Activated CD4-positive, alpha-beta T cell treated with anti-CD3 and anti-CD28 coated beads, Interleukin-2, amount 10 ng/mL, durations not matched to agents 7 days and 5 days (primary cell): ENCODE data around the gene MAP3K6. TPM values are rescaled to one million over a fixed set of nuclear protein-coding genes. Genes with fewer than 3 reads are reported as not detected.
A peak's percentile ranks its signal among the peaks of the same experiment; 100 is the strongest.

Source experiments
- CTCF ChIA-PET: fragments of 350-600 bp; sonication (Branson Sonifier 250); formaldehyde crosslinking; loops from one replicate; lab custom pipeline; 2021; ENCODE audit warnings: antibody characterized with exemption; lab: Charles Lee
- POLR2A ChIA-PET: fragments of 350-600 bp; sonication (Branson Sonifier 250); formaldehyde crosslinking; loops from one replicate; lab custom pipeline; 2021; ENCODE audit warnings: antibody characterized with exemption; lab: Charles Lee
- DNase-seq: peaks from one replicate; pipeline ENCODE4 v3.0.0-alpha.2; 2020
- H3K27ac Mint-ChIP-seq: one replicate; pipeline ENCODE4 v1.8.0; 2021; ENCODE audit warnings: mild to moderate bottlenecking, moderate library complexity, mixed read lengths
- H3K27me3 Mint-ChIP-seq: one replicate; pipeline ENCODE4 v1.8.0; 2021; ENCODE audit warnings: mixed read lengths
- H3K36me3 Mint-ChIP-seq: one replicate; pipeline ENCODE4 v1.8.0; 2021; ENCODE audit warnings: low read depth, mixed read lengths
- H3K4me1 Mint-ChIP-seq: one replicate; pipeline ENCODE4 v1.8.0; 2021; ENCODE audit warnings: mixed read lengths
- H3K4me3 Mint-ChIP-seq: one replicate; pipeline ENCODE4 v1.8.0; 2021; ENCODE audit warnings: mild to moderate bottlenecking, moderate library complexity, mixed read lengths
- H3K9me3 Mint-ChIP-seq: one replicate; pipeline ENCODE4 v1.8.0; 2021; ENCODE audit warnings: mixed read lengths
- total RNA-seq, 2 experiments: library from RNA; stranded (reverse); gene quantifications; one replicate each; pipeline ENCODE4 v1.2.3, GENCODE V29; 2021

Gene MAP3K6
- total RNA-seq, 2 experiments from 2014 or later, result 6.4 to 7.6 TPM

- Mint-ChIP-seq H3K4me1 (peaks cover 17% of the 10 kb centered on the region), H3K9me3 (no peaks in the 10 kb centered on the region), H3K27me3 (no peaks in the 10 kb centered on the region), H3K27ac (peak overlapping the region; percentile 41), H3K36me3 (peaks cover 11% of the 10 kb centered on the region), H3K4me3 (no peak overlapping the region)
- POLR2A ChIA-PET, result no interaction called here
- CTCF ChIA-PET, result interaction anchor here (0.9 to 4.6 kb wide), 9 partner anchors 11 to 204 kb away, joined by 3 to 28 read pairs (median 4); no protein-coding TSS in a partner anchor
- DNase-seq, result no peak
These were observed 36.4 kb upstream of the MAP3K6 start for GRCh38 chr1:27403065-27403726.

- no peak for DNase-seq
- H3K36me3 Mint-ChIP-seq, result peaks cover 6% of the 10 kb centered on the region
- no peaks in the 10 kb centered on the region for H3K27me3 Mint-ChIP-seq
- H3K4me1 Mint-ChIP-seq, result peaks cover 17% of the 10 kb centered on the region
- no peak overlapping the region for H3K4me3 Mint-ChIP-seq
- CTCF ChIA-PET, result interaction anchor here (0.9 to 4.6 kb wide), 9 partner anchors 11 to 205 kb away, joined by 3 to 28 read pairs (median 5); partner anchors contain the start of gene GPR3
- POLR2A ChIA-PET, result no interaction called here
- H3K9me3 Mint-ChIP-seq, result no peaks in the 10 kb centered on the region
- no peak overlapping the region for H3K27ac Mint-ChIP-seq
These were observed 35.6 kb upstream of the MAP3K6 start for GRCh38 chr1:27402349-27402754.

- Mint-ChIP-seq H3K27me3 (no peaks in the 10 kb centered on the region), H3K9me3 (no peaks in the 10 kb centered on the region), H3K4me1 (peaks cover 17% of the 10 kb centered on the region), H3K4me3 (no peak overlapping the region), H3K36me3 (no peaks in the 10 kb centered on the region), H3K27ac (no peak overlapping the region)
- CTCF ChIA-PET, result interaction anchor here (1.0 to 1.6 kb wide), 3 partner anchors 10 to 104 kb away, joined by 3 to 7 read pairs (median 4); partner anchors contain the start of gene GPR3
- POLR2A ChIA-PET, result no interaction called here
- no peak for DNase-seq
These were observed 34.2 kb upstream of the MAP3K6 start for GRCh38 chr1:27400963-27401341.

DNA sequence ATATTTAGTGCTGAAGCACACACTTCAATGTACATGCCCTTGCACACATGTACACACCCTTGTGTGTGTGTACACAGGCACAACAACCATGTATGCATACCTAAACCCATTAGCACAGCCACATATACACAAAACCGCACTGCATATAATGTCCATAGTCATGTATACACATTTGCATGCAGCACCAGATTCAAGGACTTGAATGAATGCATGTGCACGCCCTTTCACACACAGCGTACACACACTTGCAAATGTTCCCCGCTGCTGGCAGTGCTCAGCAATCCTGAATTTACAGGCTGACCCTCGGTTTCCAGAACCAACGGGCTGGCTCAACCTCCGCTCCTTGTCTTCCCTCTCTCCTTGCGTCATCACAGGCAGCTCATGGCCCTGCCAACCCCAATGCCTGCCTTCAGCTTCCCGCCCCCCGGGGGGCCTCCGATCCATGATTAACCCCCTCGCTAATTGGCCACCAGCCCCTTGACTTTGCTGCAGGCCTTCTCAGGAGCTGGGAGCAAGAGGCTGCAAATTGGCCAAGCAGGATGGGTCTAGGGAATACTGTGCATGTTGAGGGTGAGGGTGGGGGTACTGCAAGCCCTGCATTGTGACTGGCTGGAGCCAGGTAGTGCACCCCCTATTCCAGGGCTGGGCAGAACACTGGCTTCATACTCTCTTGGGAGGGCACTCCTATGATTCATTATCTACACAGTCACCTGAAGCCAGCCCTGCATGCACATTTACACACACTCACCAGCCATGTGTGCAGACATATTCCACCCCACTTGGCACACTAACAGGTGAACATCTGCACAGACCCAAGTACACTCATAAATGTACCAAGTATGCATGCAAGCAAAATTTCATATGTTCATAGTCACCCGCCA lies 33.6 kb upstream of the MAP3K6 start:
- Mint-ChIP-seq H3K27me3 (no peaks in the 10 kb centered on the region), H3K4me3 (peak overlapping the region; percentile 21), H3K9me3 (no peaks in the 10 kb centered on the region), H3K4me1 (peaks cover 17% of the 10 kb centered on the region), H3K27ac (no peak overlapping the region), H3K36me3 (no peaks in the 10 kb centered on the region)
- POLR2A ChIA-PET, result no interaction called here
- CTCF ChIA-PET, result interaction anchor here (1.0 to 1.6 kb wide), 3 partner anchors 9 to 104 kb away, joined by 3 to 7 read pairs (median 3); partner anchors contain the start of gene GPR3
- no peak for DNase-seq

DNA sequence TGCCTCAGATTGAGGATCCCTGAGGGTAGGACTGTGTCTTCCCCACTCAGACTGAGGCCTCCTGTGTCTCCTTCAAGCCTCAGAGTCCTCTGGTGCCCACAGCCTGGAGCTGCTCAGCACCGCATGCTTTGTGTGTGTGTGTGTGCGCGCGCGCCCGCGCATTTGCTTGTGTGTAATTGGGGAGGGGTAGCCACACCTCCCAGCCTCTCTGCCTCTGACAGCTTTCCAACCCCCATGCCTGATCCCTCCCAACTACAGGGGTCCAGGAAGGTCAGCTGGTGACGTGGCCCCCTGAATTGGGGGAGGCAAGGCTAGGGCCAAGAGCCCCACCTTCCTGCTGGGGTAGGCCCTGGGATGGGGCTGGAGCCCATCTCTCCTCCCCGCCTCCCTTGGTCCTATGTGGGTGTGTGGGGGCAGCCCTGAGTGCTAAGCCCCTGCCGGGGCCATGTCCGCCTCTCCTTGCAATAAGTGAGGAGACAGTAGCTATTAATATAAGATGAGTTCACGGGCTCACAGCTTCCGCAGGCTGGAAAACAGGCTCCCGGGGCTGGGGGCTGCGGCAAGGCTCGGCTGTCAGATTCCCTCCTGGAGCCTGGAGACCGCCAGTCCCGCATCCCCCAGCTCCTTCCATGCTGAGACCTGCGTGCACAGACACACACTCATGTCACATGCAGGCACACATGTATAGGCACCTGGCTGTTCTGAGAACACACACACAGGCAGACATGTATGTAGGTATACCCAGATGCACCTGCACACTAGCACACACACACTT lies 32.7 kb upstream of the MAP3K6 start:
- H3K27me3 Mint-ChIP-seq, result no peaks in the 10 kb centered on the region
- H3K36me3 Mint-ChIP-seq, result no peaks in the 10 kb centered on the region
- no peak overlapping the region for H3K4me3 Mint-ChIP-seq
- no peak for DNase-seq
- H3K4me1 Mint-ChIP-seq, result peaks cover 17% of the 10 kb centered on the region
- ChIA-PET CTCF (interaction anchor here (1.0 to 6.1 kb wide), 6 partner anchors 11 to 209 kb away, joined by 3 to 112 read pairs (median 4); no protein-coding TSS in a partner anchor), POLR2A (no interaction called here)
- H3K9me3 Mint-ChIP-seq, result no peaks in the 10 kb centered on the region
- H3K27ac Mint-ChIP-seq, result no peak overlapping the region

DNA sequence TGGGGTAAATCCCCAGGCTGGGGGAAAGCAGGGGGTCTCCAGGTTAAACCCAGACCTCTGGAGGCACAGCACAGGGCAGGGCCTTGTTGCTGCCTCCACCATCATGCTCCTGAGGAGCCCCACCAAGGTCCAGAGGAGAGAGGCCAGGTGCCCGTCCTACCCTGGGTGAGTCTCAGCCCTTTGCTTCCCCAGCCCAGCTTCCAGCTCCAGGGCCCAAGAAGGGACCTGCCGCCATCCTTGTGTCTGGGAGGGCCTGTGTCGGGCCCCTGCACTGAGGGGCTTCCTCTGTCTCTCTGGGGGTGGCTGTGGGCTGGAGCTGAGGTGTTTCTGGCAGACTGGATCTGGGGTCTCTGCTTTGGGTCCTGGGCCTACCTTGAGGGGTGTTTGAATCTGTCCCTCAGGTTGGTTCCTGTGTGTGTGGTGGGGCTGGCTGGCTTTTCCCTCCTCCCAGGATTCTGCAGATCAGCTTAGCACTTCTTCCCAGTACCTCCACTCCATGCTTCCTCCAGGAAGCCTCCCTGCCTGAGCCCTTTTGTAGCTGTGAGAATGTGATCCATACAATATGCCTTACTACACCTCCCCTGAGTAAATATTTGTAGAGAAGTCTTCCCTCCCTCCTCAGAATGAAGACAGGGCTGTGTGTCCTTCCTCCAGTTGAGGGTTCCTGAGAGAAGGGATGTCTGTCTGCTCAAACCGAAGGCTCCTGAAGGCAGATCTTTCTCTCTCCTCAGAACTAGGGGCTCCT lies 31.8 kb upstream of the MAP3K6 start:
- H3K4me1 Mint-ChIP-seq, result peaks cover 8% of the 10 kb centered on the region
- H3K9me3 Mint-ChIP-seq, result no peaks in the 10 kb centered on the region
- DNase-seq, result no peak
- no peaks in the 10 kb centered on the region for H3K36me3 Mint-ChIP-seq
- no peaks in the 10 kb centered on the region for H3K27me3 Mint-ChIP-seq
- POLR2A ChIA-PET, result no interaction called here
- H3K27ac Mint-ChIP-seq, result no peak overlapping the region
- no peak overlapping the region for H3K4me3 Mint-ChIP-seq
- CTCF ChIA-PET, result interaction anchor here (1.0 to 6.1 kb wide), 6 partner anchors 11 to 264 kb away, joined by 3 to 112 read pairs (median 5); no protein-coding TSS in a partner anchor

- no peaks in the 10 kb centered on the region for H3K27me3 Mint-ChIP-seq
These were observed 31.0 kb upstream of the MAP3K6 start for GRCh38 chr1:27397749-27398148.

GRCh38 chr1:27397110-27397509 lies 30.3 kb upstream of the MAP3K6 start:
- no peaks in the 10 kb centered on the region for H3K27me3 Mint-ChIP-seq
- ChIA-PET CTCF (interaction anchor here (1.0 to 6.1 kb wide), 5 partner anchors 10 to 266 kb away, joined by 4 to 112 read pairs (median 15); partner anchors contain the start of gene MAP3K6), POLR2A (no interaction called here)
- no peaks in the 10 kb centered on the region for H3K9me3 Mint-ChIP-seq
- peak overlapping the region; percentile 50 for H3K27ac Mint-ChIP-seq
- peaks cover 8% of the 10 kb centered on the region for H3K4me1 Mint-ChIP-seq
- H3K36me3 Mint-ChIP-seq, result no peaks in the 10 kb centered on the region
- DNase-seq, result no peak
- no peak overlapping the region for H3K4me3 Mint-ChIP-seq

More at GRCh38 chr1:27397749-27398148, 31.0 kb upstream of the MAP3K6 start:
- CTCF ChIA-PET, result interaction anchor here (0.6 to 6.1 kb wide), 4 partner anchors 40 to 265 kb away, joined by 3 to 112 read pairs (median 20); no protein-coding TSS in a partner anchor
- POLR2A ChIA-PET, result no interaction called here
- Mint-ChIP-seq H3K9me3 (no peaks in the 10 kb centered on the region), H3K36me3 (no peaks in the 10 kb centered on the region), H3K27ac (no peak overlapping the region), H3K4me3 (no peak overlapping the region), H3K4me1 (peaks cover 5% of the 10 kb centered on the region)
- no peak for DNase-seq

- POLR2A ChIA-PET, result no interaction called here
- peak overlapping the region; percentile 31 for H3K27ac Mint-ChIP-seq
These were observed 28.9 kb upstream of the MAP3K6 start for GRCh38 chr1:27395441-27396195.

DNA sequence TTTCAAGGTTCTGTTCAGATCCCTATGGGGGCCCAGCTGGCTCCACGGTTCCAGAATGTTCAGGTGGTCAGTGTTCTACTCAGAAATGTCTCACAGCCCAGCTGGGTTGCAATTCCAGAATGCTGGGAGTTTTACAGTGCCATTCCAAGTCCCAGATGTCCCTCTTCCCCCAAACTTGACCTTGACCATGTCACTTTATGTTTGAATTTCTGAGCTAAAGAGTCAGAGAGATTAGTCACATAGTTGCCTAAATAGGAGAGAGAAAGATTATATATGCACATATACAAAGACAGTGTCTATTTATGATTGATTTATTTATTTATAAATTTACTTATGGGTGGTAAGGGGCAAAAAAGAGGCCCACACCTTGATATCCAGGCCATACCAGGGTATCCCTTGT lies 28.2 kb upstream of the MAP3K6 start:
- Mint-ChIP-seq H3K4me1 (peaks cover 15% of the 10 kb centered on the region), H3K36me3 (no peaks in the 10 kb centered on the region), H3K27ac (peak overlapping the region; percentile 31), H3K9me3 (no peaks in the 10 kb centered on the region), H3K27me3 (no peaks in the 10 kb centered on the region), H3K4me3 (no peak overlapping the region)
- ChIA-PET POLR2A (no interaction called here), CTCF (interaction anchor here (0.6 to 6.1 kb wide), 30 partner anchors 10 to 467 kb away, joined by 3 to 112 read pairs (median 5); partner anchors contain the start of genes CD164L2 and MAP3K6)
- DNase-seq, result no peak

More at GRCh38 chr1:27395441-27396195, 28.9 kb upstream of the MAP3K6 start:
- Mint-ChIP-seq H3K4me1 (peaks cover 15% of the 10 kb centered on the region), H3K9me3 (no peaks in the 10 kb centered on the region), H3K36me3 (no peaks in the 10 kb centered on the region), H3K27me3 (no peaks in the 10 kb centered on the region), H3K4me3 (no peak overlapping the region)
- peak; percentile 84 for DNase-seq
- CTCF ChIA-PET, result interaction anchor here (0.6 to 6.1 kb wide), 30 partner anchors 9 to 281 kb away, joined by 3 to 112 read pairs (median 4); partner anchors contain the start of genes CD164L2 and MAP3K6

DNA sequence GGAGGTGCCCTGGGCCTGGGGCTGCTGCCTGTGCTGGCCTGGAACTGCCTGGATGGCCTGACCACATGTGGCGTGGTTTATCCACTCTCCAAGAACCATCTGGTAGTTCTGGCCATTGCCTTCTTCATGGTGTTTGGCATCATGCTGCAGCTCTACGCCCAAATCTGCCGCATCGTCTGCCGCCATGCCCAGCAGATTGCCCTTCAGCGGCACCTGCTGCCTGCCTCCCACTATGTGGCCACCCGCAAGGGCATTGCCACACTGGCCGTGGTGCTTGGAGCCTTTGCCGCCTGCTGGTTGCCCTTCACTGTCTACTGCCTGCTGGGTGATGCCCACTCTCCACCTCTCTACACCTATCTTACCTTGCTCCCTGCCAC lies 27.5 kb upstream of the MAP3K6 start:
- Mint-ChIP-seq H3K4me3 (no peak overlapping the region), H3K27me3 (peaks cover 5% of the 10 kb centered on the region), H3K9me3 (no peaks in the 10 kb centered on the region), H3K4me1 (peaks cover 15% of the 10 kb centered on the region), H3K27ac (no peak overlapping the region), H3K36me3 (no peaks in the 10 kb centered on the region)
- ChIA-PET POLR2A (no interaction called here), CTCF (interaction anchor here (0.6 to 6.1 kb wide), 23 partner anchors 10 to 467 kb away, joined by 3 to 112 read pairs (median 5); partner anchors contain the start of genes CD164L2 and MAP3K6)
- DNase-seq, result no peak
